T-helper 22 cell (primary cell): Measurements from ENCODE around the gene MUC13.

ENCODE experiments used
- DNase-seq: peaks from one replicate; pipeline ENCODE4 v3.0.0-alpha.2; 2020; ENCODE audit warnings: low read depth

The MUC13 gene

DNA sequence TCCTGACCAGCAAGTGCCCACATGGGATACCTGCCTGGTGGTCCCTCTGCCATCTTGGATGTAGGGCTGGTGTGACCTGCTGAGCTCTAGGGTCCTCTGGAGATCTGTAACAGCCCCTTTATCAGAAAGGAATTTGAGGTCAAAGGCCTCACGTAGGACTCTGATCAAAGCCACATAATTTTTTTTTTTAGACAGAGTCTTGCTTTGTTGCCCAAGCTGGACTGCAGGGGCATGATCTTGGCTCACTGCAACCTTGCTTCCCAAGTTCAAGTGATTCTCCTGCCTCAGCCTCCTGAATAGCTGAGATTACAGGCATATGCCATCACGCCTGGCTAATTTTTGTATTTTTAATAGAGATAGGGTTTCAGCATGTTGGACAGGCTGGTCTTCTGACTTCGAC is 56.9 kb downstream of the MUC13 start:
- no peak for DNase-seq

DNA sequence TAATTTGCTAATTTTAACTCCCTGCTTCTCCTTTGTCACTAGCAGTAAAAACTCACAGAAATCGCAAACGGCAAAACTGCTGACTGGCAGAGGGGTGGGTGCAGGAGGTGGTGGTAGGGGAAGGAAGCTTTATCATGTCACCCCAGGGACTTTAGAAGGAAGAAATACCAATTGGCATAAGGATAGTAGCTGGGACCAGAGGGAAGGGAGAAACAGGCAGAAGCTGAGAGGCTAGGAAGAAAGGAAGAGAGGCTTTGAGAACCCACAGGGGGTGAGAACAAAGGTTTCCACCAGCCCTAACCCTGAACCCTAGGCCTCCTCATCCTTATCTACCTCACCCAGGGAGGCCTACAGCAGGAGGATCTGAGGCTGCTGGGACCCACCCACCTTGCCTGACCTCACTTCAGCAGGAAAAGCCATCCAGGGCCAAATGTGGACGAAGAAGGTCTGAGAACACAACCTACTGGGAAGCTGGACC is 58.1 kb downstream of the MUC13 start:
- DNase-seq = no peak

DNA sequence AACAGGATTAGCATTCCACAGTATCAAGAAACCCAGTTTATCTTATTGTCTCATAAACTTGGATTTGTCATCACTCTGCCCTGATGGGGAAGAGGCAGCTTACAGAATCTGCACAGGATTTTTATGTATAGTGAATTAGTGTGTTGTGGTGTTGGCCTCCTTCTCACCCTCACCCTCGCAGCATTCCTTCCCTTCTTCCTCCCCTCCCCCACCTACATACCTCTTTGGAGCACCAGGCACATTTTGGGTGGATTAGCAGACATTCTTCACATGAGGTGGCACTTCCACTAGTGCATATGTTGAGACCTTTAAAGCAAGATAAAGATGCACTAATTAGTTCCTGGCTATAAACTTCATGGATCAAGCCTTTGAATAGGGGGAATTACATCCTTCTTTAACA is 61.3 kb downstream of the MUC13 start:
- DNase-seq = no peak

DNA sequence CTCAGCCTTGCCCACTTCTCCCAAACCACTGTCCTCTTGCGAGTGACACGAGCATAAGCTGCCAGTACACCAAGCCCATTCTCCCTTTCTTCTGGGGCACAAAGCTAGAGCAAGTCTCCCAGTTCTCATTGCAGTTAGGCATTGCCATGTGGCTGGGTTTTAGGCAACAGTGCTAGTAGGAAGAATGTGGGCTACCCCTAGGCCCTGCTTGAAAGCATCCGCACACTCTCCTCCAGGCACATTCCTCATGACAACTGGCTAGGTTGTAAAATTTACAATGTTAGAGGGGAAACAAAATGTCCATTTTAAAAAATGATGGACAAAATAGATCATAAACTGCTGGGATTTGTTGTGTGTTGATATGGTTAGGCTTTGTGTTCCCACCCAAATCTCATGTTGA is 67.0 kb downstream of the MUC13 start:
- DNase-seq = no peak

DNA sequence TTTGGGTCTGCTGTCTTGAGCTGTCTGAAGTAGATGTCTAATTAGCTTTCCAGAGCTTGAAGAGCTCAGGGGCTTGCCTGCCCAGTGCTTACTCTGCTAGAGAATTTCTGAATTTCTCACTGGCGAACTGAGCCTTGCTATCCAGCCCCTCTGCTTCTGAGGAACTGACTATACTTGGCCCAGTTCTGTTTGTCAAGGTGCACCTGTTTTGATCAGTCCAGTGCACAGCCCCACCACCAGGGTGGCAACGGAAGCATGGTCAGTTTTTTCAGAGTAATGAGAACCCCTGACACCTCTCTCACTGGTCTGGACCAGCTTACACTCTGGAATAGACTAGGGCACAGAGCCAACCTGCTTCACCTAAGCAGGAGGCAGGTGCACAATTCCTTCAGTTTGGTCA is 72.5 kb downstream of the MUC13 start:
- no peak for DNase-seq

DNA sequence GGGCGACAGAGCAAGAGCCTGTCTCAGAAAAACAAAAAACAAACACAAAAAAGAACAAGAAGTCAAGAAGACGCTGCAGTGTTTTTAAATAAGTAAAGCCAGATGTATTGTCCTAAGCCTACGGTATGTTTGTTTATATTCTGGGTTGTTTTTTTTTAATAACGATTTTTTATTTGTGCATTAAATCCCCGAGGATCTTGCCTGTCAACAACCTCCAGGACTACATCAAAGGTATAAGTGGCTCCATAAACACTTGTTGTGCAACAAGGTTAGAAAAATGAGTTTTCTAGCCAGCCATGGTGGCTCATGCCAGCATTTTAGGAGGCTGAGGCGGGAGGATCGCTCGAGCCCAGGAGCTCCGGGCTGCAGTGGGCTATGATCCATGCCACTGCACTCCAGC is 73.5 kb downstream of the MUC13 start:
- DNase-seq = no peak

DNA sequence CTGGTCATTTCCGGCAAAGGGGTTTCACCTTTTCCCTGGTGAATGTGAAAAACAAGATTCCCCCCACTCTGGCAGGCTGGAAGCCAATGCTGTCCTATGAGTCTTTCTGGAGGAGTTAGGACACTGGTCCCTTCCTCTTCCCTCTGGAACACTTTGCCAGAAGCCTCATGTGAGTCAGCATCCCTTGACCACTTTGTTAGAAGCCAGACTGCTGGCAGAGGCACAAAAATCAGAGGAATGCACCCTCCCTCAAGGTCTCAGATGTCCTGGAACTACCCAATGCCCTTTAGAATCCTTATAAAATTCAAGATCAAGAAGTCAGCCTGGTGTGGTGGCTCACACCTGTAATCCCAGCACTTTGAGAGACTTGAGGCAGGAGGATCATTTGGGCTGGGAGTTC is 74.0 kb downstream of the MUC13 start:
- DNase-seq = no peak

DNA sequence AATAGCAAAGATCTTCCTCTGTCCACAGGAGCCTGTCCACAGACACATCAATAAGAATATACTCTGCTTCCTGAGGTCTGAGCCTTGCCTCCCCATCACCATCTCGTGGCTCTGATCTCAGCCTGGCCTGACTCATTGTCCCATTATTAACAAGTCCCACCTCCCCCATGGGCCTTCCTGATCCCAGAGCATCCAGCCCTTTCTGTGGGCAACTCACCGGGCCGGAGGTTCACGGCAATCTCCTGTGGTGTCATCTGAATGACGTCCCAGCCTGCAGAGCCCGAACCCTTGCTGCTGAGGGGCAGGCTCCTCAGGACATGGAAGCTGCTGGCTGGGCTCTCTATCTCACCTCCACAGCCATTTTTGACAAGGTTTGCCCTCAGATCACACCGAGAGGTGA is 75.5 kb downstream of the MUC13 start:
- DNase-seq = no peak

DNA sequence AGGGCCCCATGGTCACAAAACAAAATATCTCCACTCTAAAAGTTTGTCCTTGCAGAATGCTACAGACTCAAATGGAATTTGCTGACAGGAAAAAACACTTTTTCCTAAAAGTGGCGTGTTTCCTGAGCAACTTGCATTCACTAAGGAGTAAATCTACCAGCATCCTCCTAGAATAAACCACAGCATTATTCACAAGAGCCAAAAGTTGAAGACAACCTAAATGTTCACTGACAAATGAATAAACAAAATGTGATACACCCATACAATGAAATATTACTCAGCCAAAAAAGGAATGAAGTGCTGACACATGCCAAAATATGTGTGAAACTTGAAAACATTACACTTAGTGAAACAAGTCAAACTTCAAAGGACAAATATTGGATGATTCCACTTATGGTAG is 76.3 kb downstream of the MUC13 start:
- DNase-seq = no peak

DNA sequence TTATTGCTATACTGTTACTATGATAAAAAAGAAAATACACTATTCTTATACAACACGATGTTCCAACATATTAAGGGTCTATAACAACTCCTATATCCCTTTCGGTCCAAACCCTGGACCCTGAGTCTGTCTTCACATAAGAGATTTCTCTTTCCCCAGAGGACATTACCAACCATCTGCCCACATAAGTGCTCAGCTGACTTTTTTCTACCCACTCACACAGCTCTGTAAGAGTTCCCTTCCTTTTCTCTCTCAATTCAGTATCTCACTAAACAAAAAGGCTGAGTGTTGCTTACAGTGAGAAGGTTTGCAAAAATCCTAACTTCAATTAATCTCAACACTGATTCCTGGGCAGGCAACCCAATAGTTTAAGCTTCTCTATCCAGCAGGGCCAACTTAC is 77.9 kb downstream of the MUC13 start:
- no peak for DNase-seq
